Neural progenitor cell (in vitro differentiated cells): ENCODE results near the gene PCDHGA5. TPM values are rescaled to one million over a fixed set of nuclear protein-coding genes. Genes with fewer than 3 reads are reported as not detected.
A peak's percentile ranks its signal among the peaks of the same experiment; 100 is the strongest.
"Not testable (repeated sequence)": the region's sequence is repeated elsewhere in the genome, so short reads cannot be mapped to it uniquely, and the experiment has no call there.

ENCODE experiments used
- DNase-seq: peaks from one replicate; pipeline ENCODE4 v3.0.0-alpha.2; 2016; ENCODE audit warnings: low spot score
- H2AFZ ChIP-seq: fragments of 200-600 bp; sonication (generic); replicated peaks from 2 replicates; pipeline ENCODE4 v1.6.1; 2016; ENCODE audit warnings: antibody characterized with exemption
- H3F3A ChIP-seq: fragments of 200-600 bp; sonication (generic); 2 replicates; pipeline ENCODE4 v1.6.1; 2016; ENCODE audit warnings: antibody characterized with exemption, low read depth
- H3K27ac ChIP-seq: fragments of 200-600 bp; sonication (generic); 2 replicates; pipeline ENCODE4 v1.5.1; 2016; ENCODE audit warnings: mild to moderate bottlenecking
- H3K27me3 ChIP-seq: fragments of 200-600 bp; sonication (generic); 2 replicates; pipeline ENCODE4 v1.6.1; 2016; ENCODE audit warnings: mild to moderate bottlenecking, moderate library complexity
- H3K36me3 ChIP-seq: fragments of 200-600 bp; sonication (generic); 2 replicates; pipeline ENCODE4 v1.5.1; 2016
- H3K4me1 ChIP-seq: fragments of 200-600 bp; sonication (generic); 2 replicates; pipeline ENCODE4 v1.6.1; 2016; ENCODE audit warnings: mixed run types
- H3K4me2 ChIP-seq: fragments of 200-600 bp; sonication (generic); 2 replicates; pipeline ENCODE4 v1.6.1; 2016
- H3K4me3 ChIP-seq: fragments of 200-600 bp; sonication (generic); 2 replicates; pipeline ENCODE4 v1.5.1; 2016
- H3K79me2 ChIP-seq: fragments of 200-600 bp; sonication (generic); 2 replicates; pipeline ENCODE4 v1.6.1; 2016; ENCODE audit warnings: low read depth
- H3K9ac ChIP-seq: fragments of 200-600 bp; sonication (generic); 2 replicates; pipeline ENCODE4 v1.6.1; 2016
- H3K9me3 ChIP-seq: fragments of 200-600 bp; sonication (generic); 2 replicates; pipeline ENCODE4 v1.5.1; 2016; ENCODE audit warnings: low read depth
- H4K20me1 ChIP-seq: fragments of 200-600 bp; sonication (generic); 2 replicates; pipeline ENCODE4 v1.6.1; 2016; ENCODE audit warnings: low read depth
- H3K27ac Mint-ChIP-seq: 3 replicates; pipeline ENCODE4 v1.8.0; 2021; ENCODE audit warnings: mixed read lengths
- H3K27me3 Mint-ChIP-seq: 2 replicates; pipeline ENCODE4 v1.8.0; 2022; ENCODE audit warnings: low read depth, mild to moderate bottlenecking, inconsistent platforms, moderate library complexity, mixed read lengths; ENCODE audit not compliant: insufficient read depth
- H3K36me3 Mint-ChIP-seq: 3 replicates; pipeline ENCODE4 v1.8.0; 2021; ENCODE audit warnings: mixed read lengths
- H3K4me1 Mint-ChIP-seq: 3 replicates; pipeline ENCODE4 v1.8.0; 2021; ENCODE audit warnings: mixed read lengths
- H3K4me3 Mint-ChIP-seq: 3 replicates; pipeline ENCODE4 v1.8.0; 2021; ENCODE audit warnings: mild to moderate bottlenecking, moderate library complexity, mixed read lengths
- H3K9me3 Mint-ChIP-seq: 3 replicates; pipeline ENCODE4 v1.8.0; 2020; ENCODE audit warnings: mixed read lengths
- CTCF ChIP-seq: fragments of 200-600 bp; sonication (generic); IDR thresholded peaks from 2 replicates; pipeline ENCODE4 v1.5.1; 2017; ENCODE audit warnings: antibody characterized with exemption, mild to moderate bottlenecking
- EZH2 ChIP-seq: fragments of 200-600 bp; sonication (generic); IDR thresholded peaks from 2 replicates; pipeline ENCODE4 v1.6.1; 2017; ENCODE audit warnings: antibody characterized with exemption, mild to moderate bottlenecking, moderate library complexity
- EZH2phosphoT487 ChIP-seq: fragments of 200-600 bp; sonication (generic); IDR thresholded peaks from 2 replicates; pipeline ENCODE4 v1.6.1; 2017; ENCODE audit warnings: antibody characterized with exemption
- total RNA-seq: library from RNA; depleted of rRNA; stranded (reverse); fragments of >200 nt; gene quantifications from 2 replicates; pipeline ENCODE4 v1.2.3, GENCODE V29; 2015; ENCODE audit warnings: low replicate concordance

PCDHGA5 gene
- total RNA-seq, 1 donor from 2014 or later = 0.71 TPM

- Histone ChIP-seq H3K9me3 (peaks cover 16% of the 10 kb centered on the region), H3K9ac (no peak overlapping the region), H3K4me2 (no peak overlapping the region), H3K36me3 (no peaks in the 10 kb centered on the region), H3F3A (peaks cover 4% of the 10 kb centered on the region), H3K27me3 (peaks cover 2% of the 10 kb centered on the region), H3K4me3 (no peak overlapping the region), H3K27ac (no peak overlapping the region), H3K79me2 (no peaks in the 10 kb centered on the region), H2AFZ (no peak overlapping the region), H4K20me1 (no peaks in the 10 kb centered on the region), H3K4me1 (no peaks in the 10 kb centered on the region)
- TF ChIP-seq EZH2phosphoT487 (no peak), EZH2 (no peak), CTCF (no peak)
- peaks cover 4% of the 10 kb centered on the region for H3K27me3 Mint-ChIP-seq
- peaks cover 3% of the 10 kb centered on the region for H3K4me1 Mint-ChIP-seq
- H3K4me3 Mint-ChIP-seq = no peak overlapping the region
- peaks cover 67% of the 10 kb centered on the region for H3K9me3 Mint-ChIP-seq
- H3K36me3 Mint-ChIP-seq = peaks cover 18% of the 10 kb centered on the region
- no peak overlapping the region for H3K27ac Mint-ChIP-seq
- no peak for DNase-seq
These were observed 39.4 kb downstream of the PCDHGA5 start for GRCh38 chr5:141403387-141403786.

- peaks cover 79% of the 10 kb centered on the region for H3K9me3 Mint-ChIP-seq
- not testable (repeated sequence) for H3K4me1 ChIP-seq, H3K79me2 ChIP-seq, H4K20me1 ChIP-seq, H3K9ac ChIP-seq, H3K27ac ChIP-seq, H3K27me3 ChIP-seq
- peak within 1 kb of the TSS; percentile 76 for H3K4me2 ChIP-seq
- peaks cover 16% of the 10 kb centered on the region for H3K27me3 Mint-ChIP-seq
- peaks cover 41% of the 10 kb centered on the region for H3K36me3 Mint-ChIP-seq
- peak within 1 kb of the TSS; percentile 100 for H3K27ac Mint-ChIP-seq
- H2AFZ ChIP-seq = peak within 1 kb of the TSS; percentile 85
- peaks cover 14% of the 10 kb centered on the region for H3F3A ChIP-seq
- peaks cover 14% of the 10 kb centered on the region for H3K4me1 Mint-ChIP-seq
- H3K36me3 ChIP-seq = peaks cover 12% of the 10 kb centered on the region
- H3K9me3 ChIP-seq = peaks cover 28% of the 10 kb centered on the region
- peak; percentile 80 for TF ChIP-seq CTCF
- peak within 1 kb of the TSS; percentile 94 for H3K4me3 Mint-ChIP-seq
- peak; percentile 89 for DNase-seq
- H3K4me3 ChIP-seq = peak within 1 kb of the TSS; percentile 54
These were observed 44.0 kb downstream of the PCDHGA5 start, which contains the start of gene PCDHGB6 for GRCh38 chr5:141407790-141408505. Gene PCDHGB6, plus strand, starts transcription at chr5:141408021. Its CDS starts 182 bp downstream, at chr5:141408203.

GRCh38 chr5:141409598-141410306 lies 45.8 kb downstream of the PCDHGA5 start:
- H3K4me1 ChIP-seq = no peaks in the 10 kb centered on the region
- no peak for TF ChIP-seq EZH2phosphoT487
- no peaks in the 10 kb centered on the region for H3K79me2 ChIP-seq
- peaks cover 81% of the 10 kb centered on the region for H3K9me3 Mint-ChIP-seq
- peaks cover 14% of the 10 kb centered on the region for H3F3A ChIP-seq
- no peak overlapping the region for H3K9ac ChIP-seq
- no peak overlapping the region for H3K4me3 Mint-ChIP-seq
- peaks cover 38% of the 10 kb centered on the region for H3K9me3 ChIP-seq
- H3K27ac ChIP-seq = no peak overlapping the region
- H3K4me2 ChIP-seq = no peak overlapping the region
- H4K20me1 ChIP-seq = no peaks in the 10 kb centered on the region
- peak overlapping the region; percentile 14 for H3K27ac Mint-ChIP-seq
- peaks cover 59% of the 10 kb centered on the region for H3K36me3 Mint-ChIP-seq
- H3K4me1 Mint-ChIP-seq = peaks cover 14% of the 10 kb centered on the region
- H3K27me3 ChIP-seq = peaks cover 8% of the 10 kb centered on the region
- peaks cover 12% of the 10 kb centered on the region for H3K36me3 ChIP-seq
- H3K27me3 Mint-ChIP-seq = peaks cover 18% of the 10 kb centered on the region
- no peak for DNase-seq
- no peak overlapping the region for H3K4me3 ChIP-seq
- no peak overlapping the region for H2AFZ ChIP-seq

GRCh38 chr5:141411575-141411974 lies 47.6 kb downstream of the PCDHGA5 start:
- H3F3A ChIP-seq = peaks cover 14% of the 10 kb centered on the region
- H3K4me2 ChIP-seq = no peak overlapping the region
- H3K4me3 Mint-ChIP-seq = no peak overlapping the region
- no peak for DNase-seq
- H3K27me3 Mint-ChIP-seq = peaks cover 18% of the 10 kb centered on the region
- no peaks in the 10 kb centered on the region for H3K79me2 ChIP-seq
- H3K27ac Mint-ChIP-seq = no peak overlapping the region
- peaks cover 38% of the 10 kb centered on the region for H3K9me3 ChIP-seq
- peaks cover 14% of the 10 kb centered on the region for H3K4me1 Mint-ChIP-seq
- H2AFZ ChIP-seq = no peak overlapping the region
- no peaks in the 10 kb centered on the region for H3K4me1 ChIP-seq
- no peak overlapping the region for H3K27ac ChIP-seq
- H3K9ac ChIP-seq = no peak overlapping the region
- TF ChIP-seq EZH2 (no peak), EZH2phosphoT487 (no peak), CTCF (no peak)
- H3K9me3 Mint-ChIP-seq = peaks cover 82% of the 10 kb centered on the region
- H3K4me3 ChIP-seq = peak overlapping the region; percentile 11
- H3K36me3 ChIP-seq = peaks cover 12% of the 10 kb centered on the region
- peaks cover 67% of the 10 kb centered on the region for H3K36me3 Mint-ChIP-seq
- no peaks in the 10 kb centered on the region for H4K20me1 ChIP-seq
- peaks cover 8% of the 10 kb centered on the region for H3K27me3 ChIP-seq
